K562 (cell line): ENCODE measurements around the gene BLTP2. TPM values are rescaled to one million over a fixed set of nuclear protein-coding genes. Genes with fewer than 3 reads are reported as not detected.

ENCODE experiments used
- HCFC1 ChIP-seq: IDR thresholded peaks from 2 replicates; pipeline ENCODE4 v1.6.1; 2012; ENCODE audit warnings: low read depth, low read length, improper control_type of control experiment
- KLF1 ChIP-seq: fragments of 450-650 bp; IDR thresholded peaks from 2 replicates; pipeline ENCODE4 v1.6.1; 2016; ENCODE audit warnings: missing genetic modification characterization, missing compliant biosample characterization
- MGA ChIP-seq: fragments of 450-650 bp; IDR thresholded peaks from 2 replicates; pipeline ENCODE4 v1.6.1; 2016; ENCODE audit warnings: mild to moderate bottlenecking, moderate library complexity
- SMAD1 ChIP-seq: fragments of 150-350 bp; IDR thresholded peaks from 2 replicates; pipeline ENCODE4 v1.6.1; 2014; ENCODE audit warnings: low read length, low read depth; ENCODE audit not compliant: partially characterized antibody
- SRF ChIP-seq, 2 experiments: fragments of 250-450, 450-650 bp in 1 of 2; sonication (Bioruptor Pico) in 1 of 2; sonication (generic) in 1 of 2; formaldehyde crosslinking; IDR thresholded peaks; 2 replicates each; pipeline versions ENCODE4 v1.5.0 to v1.5.1; 2020 to 2022; ENCODE audit warnings: mild to moderate bottlenecking in 1 of 2, missing genetic modification reagents in 1 of 2
- ZNF707 ChIP-seq: fragments of 250-450 bp; sonication (Bioruptor Pico); conservative IDR thresholded peaks from 2 replicates; pipeline ENCODE4 v1.8.0; 2022; ENCODE audit warnings: inconsistent platforms, mild to moderate bottlenecking, moderate library complexity
- polyA plus RNA-seq, 8 experiments: library from polyadenylated mRNA; depleted of rRNA in 4 of 8; stranded (reverse) in 5 of 8; unstranded in 3 of 8; fragments of >200 nt; fragmentation: Nextera tagmentation in 2 of 8; fragmentation: Illumina TruSeq in 1 of 8; extraction: Ambion mirVana in 2 of 8; extraction: Trizol in 1 of 8; gene quantifications; 2 replicates each; pipeline versions ENCODE4 v1.2.1 to v1.2.3, GENCODE V29; 2011 to 2014; ENCODE audit warnings: inconsistent platforms in 1 of 8, missing spikeins in 1 of 8
- total RNA-seq, 7 experiments: library from RNA; depleted of rRNA in 6 of 7; stranded (reverse); fragments of >200 nt in 6 of 7; fragmentation: Illumina TruSeq in 2 of 7; extraction: Trizol in 2 of 7; gene quantifications; 2 replicates each; pipeline versions ENCODE4 v1.2.1 to v1.2.3, GENCODE V29; 2011 to 2021; ENCODE audit warnings: low replicate concordance in 1 of 7
- TF ChIP-seq, protein P1 (sequence below): fragments of 450-650 bp; IDR thresholded peaks from 2 replicates; pipeline ENCODE4 v1.6.1; 2016; ENCODE audit warnings: antibody characterized with exemption

BLTP2 gene
- total and polyA plus RNA-seq, 9 of the 15 experiments (the other 6 are each of a cell fraction or from before 2014, with no cell fraction given), result 14.7 to 174 (median 103) TPM

DNA sequence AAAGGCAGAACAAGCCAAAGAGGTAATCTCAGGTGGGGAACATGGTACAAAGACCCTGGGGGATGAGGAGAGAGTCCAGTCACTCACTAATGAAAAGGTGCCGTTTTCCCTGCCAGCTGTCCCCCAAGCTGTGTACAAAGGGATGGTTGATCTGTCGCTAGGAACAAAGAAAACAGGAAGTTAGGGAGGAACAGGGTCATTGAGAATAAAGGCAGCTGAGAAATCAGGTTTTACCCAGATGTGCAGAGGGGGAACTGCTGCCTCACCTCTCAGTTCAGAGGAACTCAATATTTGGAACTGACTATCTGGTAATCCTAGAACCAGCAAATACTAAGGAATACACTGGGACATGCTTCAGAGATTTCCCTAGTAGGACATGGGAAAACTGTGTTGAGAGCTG lies 32.4 kb downstream of the BLTP2 start (continued):
- TF ChIP-seq MGA, result no peak
- TF ChIP-seq ZNF707, result no peak
- TF ChIP-seq SRF (CRISPR knock-in tag; IDR thresholded peaks at IDR 0.05), result no peak
- TF ChIP-seq KLF1, result no peak
- TF ChIP-seq HCFC1, result no peak
- TF ChIP-seq, protein P1, sequence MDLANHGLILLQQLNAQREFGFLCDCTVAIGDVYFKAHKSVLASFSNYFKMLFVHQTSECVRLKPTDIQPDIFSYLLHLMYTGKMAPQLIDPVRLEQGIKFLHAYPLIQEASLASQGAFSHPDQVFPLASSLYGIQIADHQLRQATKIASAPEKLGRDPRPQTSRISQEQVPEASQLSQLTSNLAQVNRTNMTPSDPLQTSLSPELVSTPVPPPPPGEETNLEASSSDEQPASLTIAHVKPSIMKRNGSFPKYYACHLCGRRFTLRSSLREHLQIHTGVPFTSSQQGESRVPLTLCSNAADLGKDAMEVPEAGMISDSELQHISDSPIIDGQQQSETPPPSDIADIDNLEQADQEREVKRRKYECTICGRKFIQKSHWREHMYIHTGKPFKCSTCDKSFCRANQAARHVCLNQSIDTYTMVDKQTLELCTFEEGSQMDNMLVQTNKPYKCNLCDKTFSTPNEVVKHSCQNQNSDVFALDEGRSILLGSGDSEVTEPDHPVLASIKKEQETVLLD, result no peak
- TF ChIP-seq SMAD1, result no peak
